PC-9 (cell line): ENCODE results near the gene IQGAP1.

ENCODE experiments used
- EZH2 ChIP-seq: fragments of 200-600 bp; sonication (generic); IDR thresholded peaks from 2 replicates; pipeline ENCODE4 v1.8.0; 2017; ENCODE audit warnings: antibody characterized with exemption, low read depth
- TF ChIP-seq, protein P1 (sequence below): fragments of 200-600 bp; sonication (generic); conservative IDR thresholded peaks from 2 replicates; pipeline ENCODE4 v1.6.1; 2017; ENCODE audit warnings: mixed run types, antibody characterized with exemption, mild to moderate bottlenecking, moderate library complexity

DNA sequence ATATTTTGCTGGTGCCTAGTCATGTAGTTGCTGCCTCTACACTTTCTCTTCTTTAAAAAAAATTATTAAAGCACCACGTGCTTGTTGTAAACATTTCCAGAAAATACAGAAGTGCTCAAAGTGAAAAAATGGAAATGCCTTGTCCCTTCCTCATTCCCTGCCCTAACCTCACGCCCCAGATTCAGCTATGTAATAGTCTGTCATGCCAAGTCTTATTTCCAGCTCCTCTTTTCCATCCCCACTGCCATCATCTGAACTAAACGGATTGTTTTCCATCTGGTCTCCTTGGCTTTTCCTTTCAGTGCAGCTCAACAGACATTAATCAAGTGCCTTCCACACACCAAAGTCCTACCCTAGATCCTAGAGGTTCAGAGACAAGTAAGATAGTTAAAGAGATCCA is 20.5 kb upstream of the IQGAP1 start:
- TF ChIP-seq, protein P1, sequence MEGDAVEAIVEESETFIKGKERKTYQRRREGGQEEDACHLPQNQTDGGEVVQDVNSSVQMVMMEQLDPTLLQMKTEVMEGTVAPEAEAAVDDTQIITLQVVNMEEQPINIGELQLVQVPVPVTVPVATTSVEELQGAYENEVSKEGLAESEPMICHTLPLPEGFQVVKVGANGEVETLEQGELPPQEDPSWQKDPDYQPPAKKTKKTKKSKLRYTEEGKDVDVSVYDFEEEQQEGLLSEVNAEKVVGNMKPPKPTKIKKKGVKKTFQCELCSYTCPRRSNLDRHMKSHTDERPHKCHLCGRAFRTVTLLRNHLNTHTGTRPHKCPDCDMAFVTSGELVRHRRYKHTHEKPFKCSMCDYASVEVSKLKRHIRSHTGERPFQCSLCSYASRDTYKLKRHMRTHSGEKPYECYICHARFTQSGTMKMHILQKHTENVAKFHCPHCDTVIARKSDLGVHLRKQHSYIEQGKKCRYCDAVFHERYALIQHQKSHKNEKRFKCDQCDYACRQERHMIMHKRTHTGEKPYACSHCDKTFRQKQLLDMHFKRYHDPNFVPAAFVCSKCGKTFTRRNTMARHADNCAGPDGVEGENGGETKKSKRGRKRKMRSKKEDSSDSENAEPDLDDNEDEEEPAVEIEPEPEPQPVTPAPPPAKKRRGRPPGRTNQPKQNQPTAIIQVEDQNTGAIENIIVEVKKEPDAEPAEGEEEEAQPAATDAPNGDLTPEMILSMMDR = no peak
- no peak for TF ChIP-seq EZH2
